HG03060 (cell line): ENCODE measurements around the gene PMM2.

ENCODE experiments used
- ATAC-seq: cut with Tn5 transposase; IDR thresholded peaks from one replicate; pipeline ENCODE4 v1.9.1; 2021; ENCODE audit warnings: low read depth, moderate number of reproducible peaks; ENCODE audit not compliant: unreplicated experiment

PMM2 gene

GRCh38 chr16:8882725-8883377 is 85.2 kb downstream of the PMM2 start:
- ATAC-seq = no peak

GRCh38 chr16:8885674-8886592 is 88.3 kb downstream of the PMM2 start:
- ATAC-seq = no peak

- ATAC-seq = no peak
These were observed 89.2 kb downstream of the PMM2 start for GRCh38 chr16:8886593-8887430.

- no peak for ATAC-seq
These were observed 89.8 kb downstream of the PMM2 start for GRCh38 chr16:8887431-8887765.

GRCh38 chr16:8887952-8888560 is 90.4 kb downstream of the PMM2 start:
- no peak for ATAC-seq

GRCh38 chr16:8888951-8889892 is 91.6 kb downstream of the PMM2 start:
- ATAC-seq = no peak

- no peak for ATAC-seq
These were observed 92.4 kb downstream of the PMM2 start for GRCh38 chr16:8889893-8890548.

- no peak for ATAC-seq
These were observed 92.9 kb downstream of the PMM2 start for GRCh38 chr16:8890549-8890921.

- peak; percentile 16 for ATAC-seq
These were observed 94.5 kb downstream of the PMM2 start for GRCh38 chr16:8892101-8892575.

GRCh38 chr16:8893426-8893825 is 95.8 kb downstream of the PMM2 start:
- no peak for ATAC-seq

GRCh38 chr16:8893976-8894690 is 96.5 kb downstream of the PMM2 start:
- ATAC-seq = no peak

GRCh38 chr16:8894736-8895334 is 97.2 kb downstream of the PMM2 start:
- ATAC-seq = no peak

GRCh38 chr16:8898660-8899318 is 101.2 kb downstream of the PMM2 start:
- ATAC-seq = no peak
